GM06990 (cell line): Measurements from ENCODE around the gene APOB.

Experiments used
- DNase-seq: peaks from one replicate; pipeline ENCODE4 v3.0.0-alpha.2; 2011; ENCODE audit not compliant: insufficient read length; ENCODE audit errors: extremely low read depth
- H3K27me3 ChIP-seq: replicated peaks from 2 replicates; pipeline ENCODE4 v1.6.0; 2011; ENCODE audit warnings: low read length; ENCODE audit not compliant: control insufficient read depth, insufficient read depth
- H3K36me3 ChIP-seq: 2 replicates; pipeline ENCODE4 v1.5.1; 2011; ENCODE audit warnings: low read length; ENCODE audit not compliant: control insufficient read depth, insufficient read depth
- H3K4me3 ChIP-seq: replicated peaks from 2 replicates; pipeline ENCODE4 v1.5.1; 2011; ENCODE audit warnings: low read depth, mild to moderate bottlenecking, control low read depth, low read length
- CTCF ChIP-seq: IDR thresholded peaks from 2 replicates; pipeline ENCODE4 v1.5.1; 2011; ENCODE audit warnings: low read length, control low read depth, mild to moderate bottlenecking, inconsistent platforms; ENCODE audit not compliant: insufficient read depth, poor library complexity, severe bottlenecking

Gene APOB

GRCh38 chr2:21026479-21027282, 17.2 kb downstream of the APOB start:
- no peaks in the 10 kb centered on the region for H3K36me3 ChIP-seq
- no peak for TF ChIP-seq CTCF
- no peak overlapping the region for H3K4me3 ChIP-seq
- DNase-seq: no peak
- H3K27me3 ChIP-seq: no peaks in the 10 kb centered on the region

- H3K4me3 ChIP-seq: no peak overlapping the region
- H3K36me3 ChIP-seq: no peaks in the 10 kb centered on the region
- DNase-seq: no peak
- no peaks in the 10 kb centered on the region for H3K27me3 ChIP-seq
- TF ChIP-seq CTCF: no peak
Observed at GRCh38 chr2:21025690-21026478, 18.0 kb downstream of the APOB start.

- H3K36me3 ChIP-seq: no peaks in the 10 kb centered on the region
- TF ChIP-seq CTCF: no peak
- DNase-seq: no peak
- no peak overlapping the region for H3K4me3 ChIP-seq
- no peaks in the 10 kb centered on the region for H3K27me3 ChIP-seq
Observed at GRCh38 chr2:21024722-21025389, 19.0 kb downstream of the APOB start.

GRCh38 chr2:21024198-21024597, 19.7 kb downstream of the APOB start:
- no peaks in the 10 kb centered on the region for H3K36me3 ChIP-seq
- no peaks in the 10 kb centered on the region for H3K27me3 ChIP-seq
- TF ChIP-seq CTCF: no peak
- no peak overlapping the region for H3K4me3 ChIP-seq
- no peak for DNase-seq

- TF ChIP-seq CTCF: no peak
- Histone ChIP-seq H3K27me3 (no peaks in the 10 kb centered on the region), H3K4me3 (no peak overlapping the region), H3K36me3 (no peaks in the 10 kb centered on the region)
- no peak for DNase-seq
Observed at GRCh38 chr2:21023419-21024181, 20.3 kb downstream of the APOB start.
